Glomerular visceral epithelial cell (primary cell): Measurements from ENCODE around the gene NLRP1.

Experiments used
- DNase-seq: peaks from one replicate; pipeline ENCODE4 v3.0.0-alpha.2; 2016; ENCODE audit errors: extremely low spot score

The NLRP1 gene

DNA sequence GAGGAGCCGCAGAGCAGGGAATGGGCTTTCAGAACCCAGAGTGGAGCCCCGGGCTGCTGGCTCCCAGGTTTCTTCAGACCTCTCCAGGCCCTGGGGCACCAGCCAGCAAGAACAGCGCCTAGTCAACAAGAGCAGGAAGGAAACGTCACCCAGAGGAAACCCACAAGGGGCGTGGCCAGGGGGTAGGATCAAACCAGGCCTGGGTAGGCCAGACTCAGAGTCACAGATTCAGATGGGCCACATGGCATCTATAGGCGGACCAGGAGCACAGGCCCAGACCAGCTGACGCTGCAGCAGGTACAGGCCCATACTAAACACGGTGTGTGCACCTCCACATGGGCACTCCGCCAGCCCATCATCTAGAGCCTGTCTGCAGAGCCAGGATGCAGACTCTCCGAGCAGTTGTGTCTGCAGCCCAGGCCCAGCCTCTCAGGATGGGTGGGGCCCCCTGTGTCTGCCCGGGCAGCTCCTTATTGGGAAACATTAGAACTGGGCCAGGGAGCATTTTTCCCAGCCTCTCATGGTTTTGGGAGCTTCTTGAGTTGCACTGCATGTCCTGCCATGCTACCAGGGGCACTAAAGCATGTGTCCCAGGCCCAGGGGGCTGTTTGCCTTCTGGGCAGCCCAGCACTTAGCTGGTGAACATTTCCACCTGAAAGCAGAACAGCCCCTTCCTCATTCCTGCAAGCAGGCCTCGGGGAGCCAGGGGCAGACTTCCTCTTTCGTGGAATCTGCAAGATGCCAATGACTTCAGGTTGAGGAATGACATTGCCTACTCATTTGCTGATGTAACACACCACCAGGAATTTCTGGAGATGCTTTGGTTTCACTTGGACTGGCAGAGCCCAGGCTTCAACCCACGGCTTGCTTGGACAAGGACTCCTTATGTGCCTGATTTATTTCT, at the start of gene NLRP1:
NLRP1 (minus strand) TSS at position 127 of the 904 bp plus-strand sequence. CDS start 552 bp downstream, outside the sequence.
- DNase-seq: peak; percentile 90

DNA sequence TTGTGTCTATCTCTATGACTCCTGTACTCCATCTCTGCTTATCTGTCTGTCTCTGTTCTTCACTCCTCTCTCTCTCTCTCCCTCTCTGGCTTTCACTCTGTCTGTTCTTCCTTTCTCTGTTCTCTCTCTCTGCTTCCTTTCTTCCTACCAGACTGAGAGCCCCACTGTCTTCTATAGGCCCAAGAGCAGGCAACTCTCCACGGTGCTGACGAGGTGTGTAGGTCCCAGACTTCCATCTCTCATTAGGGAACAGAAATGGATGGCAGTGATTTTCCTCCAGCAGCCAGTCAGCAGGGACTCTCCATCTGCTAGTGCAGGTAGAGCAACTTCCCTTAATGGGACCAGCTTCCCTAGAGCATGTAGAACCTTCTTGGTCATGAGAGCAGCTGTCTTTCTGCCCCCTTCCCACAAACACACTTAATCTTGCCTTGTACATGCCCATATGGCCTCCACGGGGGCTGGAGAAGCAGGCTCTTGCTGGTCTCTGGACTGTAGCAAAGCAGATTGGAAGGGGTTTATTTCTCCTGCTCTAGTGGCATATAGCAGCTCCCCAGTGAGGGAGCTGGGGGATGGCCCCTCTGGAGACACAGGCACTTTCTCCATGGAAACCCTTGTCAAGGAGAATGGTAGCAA, 47.8 kb upstream of the NLRP1 start:
- no peak for DNase-seq

DNA sequence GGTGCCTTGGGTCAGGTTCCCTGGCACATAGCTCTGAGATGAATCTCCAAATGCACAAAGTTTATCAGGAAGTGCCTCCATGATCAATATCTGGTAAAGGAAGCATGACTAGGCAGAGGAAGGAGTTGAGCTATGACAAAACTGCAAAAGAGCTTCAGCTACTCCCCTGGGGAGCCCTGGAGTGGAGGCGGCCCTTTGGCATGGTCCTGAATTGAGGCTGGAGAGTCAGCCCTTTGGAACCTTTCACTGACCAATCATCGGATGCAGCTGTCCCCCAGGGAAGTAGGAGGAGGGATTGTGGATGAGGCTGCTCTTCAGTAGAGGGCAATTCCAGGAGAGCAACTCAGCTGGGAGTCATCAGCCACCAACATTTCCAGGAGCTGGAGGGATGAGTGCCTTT, 46.1 kb upstream of the NLRP1 start:
- no peak for DNase-seq

DNA sequence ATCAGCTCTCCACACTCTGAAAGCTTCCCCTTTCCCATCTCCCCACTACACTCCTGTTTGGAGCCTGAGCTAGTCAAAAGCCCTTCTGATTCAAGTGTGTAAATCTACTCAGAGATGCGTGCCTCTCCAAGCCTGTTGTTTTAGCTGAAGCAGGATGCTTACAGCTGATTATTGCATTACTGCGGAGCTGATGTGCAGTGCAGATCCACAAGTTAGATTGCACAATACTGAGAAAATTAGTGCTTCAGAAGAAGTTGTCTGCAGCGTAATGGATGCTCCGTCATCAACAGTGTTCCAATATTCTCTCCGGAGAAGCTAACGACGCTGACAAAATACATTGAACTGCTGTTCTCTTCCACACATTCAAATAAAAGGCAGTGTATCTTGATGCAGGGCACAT, 44.8 kb upstream of the NLRP1 start:
- no peak for DNase-seq

DNA sequence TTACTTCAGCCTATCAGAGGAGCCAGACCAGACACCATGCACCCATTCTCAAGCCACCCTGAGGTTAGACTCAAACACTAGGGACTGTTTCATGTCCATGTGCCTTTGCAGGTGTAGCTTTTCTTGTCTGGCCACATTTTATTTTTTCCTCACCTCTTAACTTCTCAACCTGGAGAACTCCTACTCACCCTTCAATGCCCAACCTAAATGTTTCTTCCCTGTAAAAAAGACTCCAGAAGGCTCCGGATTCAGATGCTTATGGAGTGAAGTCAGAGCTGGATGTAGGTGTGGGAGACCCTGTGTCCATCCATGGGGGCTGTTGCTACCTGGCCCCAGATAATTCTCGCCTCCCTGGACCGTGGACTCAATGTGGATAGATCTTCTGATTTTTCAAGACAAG, 44.0 kb upstream of the NLRP1 start:
- DNase-seq: no peak

DNA sequence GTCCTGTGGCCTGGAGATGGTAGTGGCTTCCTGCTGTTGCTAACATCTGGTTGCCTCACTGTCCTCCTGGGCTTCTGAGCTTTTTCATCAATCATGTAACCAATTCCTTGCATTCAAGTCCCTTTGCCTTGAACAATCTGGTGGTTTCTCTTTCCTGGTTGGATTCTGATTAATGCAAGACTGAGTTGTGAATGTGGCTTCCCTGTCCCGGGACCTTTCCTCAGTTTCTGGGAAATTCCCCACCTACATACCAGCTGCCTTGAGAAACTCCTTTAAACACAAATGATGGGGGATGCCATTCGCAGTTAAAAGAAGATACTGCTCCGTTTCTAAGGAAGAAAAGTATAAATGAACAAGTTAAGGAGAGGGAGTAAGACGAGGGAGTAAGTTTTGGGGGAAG, 39.9 kb upstream of the NLRP1 start:
- no peak for DNase-seq

DNA sequence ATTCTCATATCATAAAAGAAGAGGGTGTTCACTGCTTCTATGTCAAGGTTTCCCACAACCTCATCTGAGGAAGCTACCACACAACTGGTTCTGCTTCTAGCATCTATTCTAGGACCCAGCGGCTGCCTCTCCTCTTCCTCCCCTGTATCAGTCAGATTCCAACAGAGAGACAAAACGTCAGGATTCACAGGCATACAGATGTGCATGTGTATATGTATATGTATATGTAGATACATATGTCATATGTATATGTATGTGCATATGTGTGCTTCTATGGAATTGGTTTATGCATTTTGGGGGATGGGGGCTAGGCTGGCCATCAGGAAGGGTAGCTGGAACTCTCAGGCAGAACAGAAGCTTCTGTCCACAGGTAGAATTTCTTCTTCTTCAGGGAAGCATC, 37.4 kb upstream of the NLRP1 start:
- DNase-seq: no peak

DNA sequence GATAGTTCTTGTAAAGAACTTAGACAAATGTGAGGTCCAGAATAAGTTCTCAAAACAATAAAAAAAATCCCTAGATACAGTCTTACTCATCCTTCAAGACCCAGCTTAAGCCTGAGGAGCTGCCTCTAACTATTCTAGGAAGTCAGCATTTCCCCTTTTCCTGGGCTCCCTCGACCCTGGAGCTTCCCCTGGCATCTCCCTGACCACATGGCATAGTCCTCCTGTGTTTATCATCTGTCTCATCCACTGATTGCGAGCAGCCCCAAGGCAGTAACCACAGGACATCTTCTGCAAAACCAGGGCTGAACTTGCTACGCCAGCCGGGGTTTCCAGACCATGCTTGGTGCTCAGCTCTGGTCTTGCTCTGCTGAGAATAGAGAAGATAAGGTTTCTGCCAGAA, 36.7 kb upstream of the NLRP1 start:
- no peak for DNase-seq

DNA sequence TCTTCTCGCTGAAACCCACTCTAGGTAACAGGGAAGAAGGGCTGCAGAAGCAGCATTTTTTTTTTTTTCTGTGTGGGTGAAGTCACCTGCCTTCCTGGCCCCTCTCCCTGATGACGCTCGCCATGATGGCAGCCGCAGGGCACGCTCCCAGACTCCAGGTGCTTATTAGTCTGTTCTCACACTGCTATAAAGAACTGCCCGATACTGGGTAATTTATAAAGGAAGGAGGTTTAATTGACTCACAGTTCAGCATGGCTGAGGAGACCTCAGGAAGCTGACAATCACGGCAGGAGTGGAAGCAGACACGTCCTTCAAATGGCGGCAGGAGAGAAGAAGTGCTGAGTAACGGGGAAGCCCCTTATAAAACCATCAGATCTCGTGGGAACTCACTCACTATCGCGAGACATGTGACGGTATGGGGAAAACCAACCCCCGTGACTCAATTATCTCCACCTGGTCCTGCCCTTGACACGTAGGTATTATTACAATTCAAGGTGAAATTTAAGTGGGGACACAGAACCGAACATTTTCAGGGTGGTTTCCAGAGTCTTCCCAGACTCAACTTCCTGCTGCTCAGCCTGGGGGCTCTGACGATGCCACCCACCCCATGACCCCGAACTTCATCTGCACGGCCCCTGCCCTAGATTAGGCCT, 34.9 kb upstream of the NLRP1 start:
- DNase-seq: no peak

DNA sequence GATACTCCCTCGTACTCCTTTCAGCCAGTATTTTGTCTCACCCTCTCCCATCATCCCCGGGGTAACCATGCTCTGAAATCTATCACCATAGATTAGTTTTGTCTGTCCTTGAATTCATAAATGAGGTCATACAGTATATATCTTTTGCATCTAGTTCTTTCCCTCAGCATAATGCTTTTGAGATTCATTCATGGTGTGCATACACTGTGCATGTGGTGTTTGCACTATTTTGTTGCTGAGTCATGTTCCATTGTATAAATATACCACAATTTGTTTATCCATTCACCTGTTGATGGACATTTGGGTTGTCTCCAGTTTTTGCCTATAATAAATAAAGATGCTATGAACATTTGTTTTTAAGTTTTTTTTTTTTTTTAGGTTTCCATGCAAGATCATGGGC, 34.2 kb upstream of the NLRP1 start:
- DNase-seq: no peak

DNA sequence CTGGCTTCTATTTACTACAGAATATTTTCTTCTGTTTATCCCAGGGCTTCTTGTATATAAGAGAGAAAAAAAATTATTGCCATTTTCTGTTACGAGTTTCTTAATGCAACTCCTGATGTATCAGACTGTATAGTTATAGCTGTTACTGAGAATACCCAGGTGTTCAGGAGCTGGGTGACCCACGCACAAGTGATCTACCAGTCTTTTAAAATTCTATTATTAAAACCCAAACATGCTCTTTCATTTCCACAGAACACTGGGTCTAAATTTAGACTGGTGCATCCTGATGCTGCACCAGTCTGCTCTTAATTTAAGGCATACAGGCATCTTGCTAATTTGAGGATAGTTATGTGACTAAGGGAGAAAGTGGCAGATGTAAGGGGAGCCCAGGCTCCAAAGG, 31.2 kb upstream of the NLRP1 start:
- no peak for DNase-seq

DNA sequence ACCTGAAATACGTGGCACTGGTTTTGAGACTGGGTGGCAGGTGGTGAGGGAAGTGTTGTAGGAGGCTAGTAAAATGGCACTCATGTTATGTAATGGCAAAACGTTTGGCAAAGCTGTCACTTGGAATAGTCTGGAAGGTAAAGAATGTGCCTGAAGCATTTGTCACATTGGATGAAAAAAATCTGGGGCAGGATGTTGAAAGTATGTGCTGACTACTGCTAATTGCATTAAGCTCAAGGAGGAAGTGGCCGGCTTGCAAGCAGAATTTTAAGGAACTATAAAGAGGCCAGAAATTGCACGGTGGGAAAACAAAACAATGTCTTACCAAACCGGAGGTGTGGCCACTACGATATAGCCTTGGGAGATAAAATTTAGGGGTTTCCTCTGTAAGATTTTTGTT, 26.6 kb upstream of the NLRP1 start:
- DNase-seq: no peak

DNA sequence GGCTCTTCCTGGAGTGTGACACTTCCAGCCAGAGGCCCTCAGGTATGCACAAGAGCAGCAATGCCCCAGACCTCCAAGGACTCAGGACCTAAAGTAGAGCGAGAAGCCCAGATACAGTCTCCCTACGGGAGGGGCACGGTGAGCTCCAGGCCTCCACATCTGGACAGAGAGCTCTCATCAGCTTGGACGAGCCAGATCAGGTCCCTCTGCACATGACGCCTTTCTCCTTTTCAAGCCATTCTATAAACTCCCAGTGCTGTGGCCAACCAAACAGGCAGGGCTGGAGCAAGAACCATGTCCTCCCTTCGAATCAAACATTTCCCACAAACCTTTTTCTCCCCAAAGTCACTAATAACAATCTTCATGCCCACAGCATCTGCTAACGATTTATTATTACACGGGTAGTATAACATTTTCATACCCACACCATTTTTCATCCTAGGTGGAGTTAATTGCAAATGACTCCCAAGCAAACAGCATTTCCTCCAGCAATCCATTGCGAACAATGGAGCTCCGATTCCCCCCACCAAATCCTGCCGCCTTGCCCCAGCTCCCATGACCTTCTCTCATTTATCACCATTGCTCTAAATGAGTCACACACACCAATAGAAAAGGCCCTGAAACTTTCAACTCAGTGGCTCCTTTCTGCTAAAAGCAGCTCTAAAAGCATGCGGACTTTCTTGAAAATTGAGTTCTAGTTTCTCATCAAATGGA, 24.2 kb upstream of the NLRP1 start:
- DNase-seq: no peak

DNA sequence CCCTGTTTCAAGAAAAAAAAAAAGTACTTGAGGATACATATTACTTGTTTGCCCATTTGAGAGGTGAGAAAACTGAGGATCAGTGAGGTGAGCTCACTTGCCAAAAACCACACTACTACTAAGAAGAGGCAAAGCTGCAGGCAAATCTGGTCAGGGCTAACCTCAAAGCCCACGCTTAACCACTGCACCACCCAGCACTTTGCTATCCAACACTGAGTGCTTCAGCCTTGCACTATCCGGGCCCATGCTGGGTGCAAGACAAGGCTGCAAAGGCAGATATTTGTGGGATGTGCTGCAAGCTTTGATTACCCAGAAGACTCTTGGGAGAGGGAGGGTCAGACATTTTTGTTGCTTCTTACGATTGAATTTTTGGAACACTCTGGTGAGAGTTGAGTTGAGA, 23.6 kb upstream of the NLRP1 start:
- DNase-seq: no peak

DNA sequence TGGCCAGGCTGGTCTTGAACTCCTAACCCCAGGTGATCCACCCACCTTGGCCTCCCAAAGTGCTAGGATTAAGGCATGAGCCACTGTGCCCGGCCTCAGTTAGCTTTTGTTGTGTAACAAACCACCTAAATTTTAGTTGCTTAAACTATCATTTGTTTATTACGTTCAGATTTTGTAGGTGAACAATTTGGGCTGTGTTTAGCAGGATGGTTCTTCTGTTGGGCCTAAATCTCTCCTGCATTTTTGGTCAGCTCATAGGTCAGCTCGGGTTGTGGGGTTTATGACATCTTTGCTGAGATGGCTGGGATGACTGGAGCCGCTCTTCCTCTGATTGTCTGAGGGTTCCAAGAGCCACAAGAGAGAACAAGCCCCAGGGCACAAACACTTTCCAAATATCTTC, 21.1 kb upstream of the NLRP1 start:
- no peak for DNase-seq

DNA sequence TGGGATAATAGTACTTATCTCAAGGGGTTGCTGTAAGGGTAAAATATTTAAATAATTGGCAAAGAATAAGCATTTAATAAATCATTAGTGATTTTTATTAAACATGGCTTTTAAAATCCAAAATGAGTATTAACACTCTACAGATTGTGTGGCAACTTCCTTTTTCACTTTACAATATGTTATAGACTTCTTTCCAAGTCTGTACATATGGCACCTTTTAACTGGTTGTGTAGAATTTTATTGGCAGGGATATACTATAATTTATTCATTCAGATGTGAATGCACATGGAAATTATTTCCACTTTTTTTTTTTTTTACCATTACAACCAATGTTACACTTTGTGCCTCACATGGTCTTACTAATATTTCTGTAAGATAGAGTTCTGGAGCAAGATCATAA, 15.7 kb upstream of the NLRP1 start:
- DNase-seq: no peak

DNA sequence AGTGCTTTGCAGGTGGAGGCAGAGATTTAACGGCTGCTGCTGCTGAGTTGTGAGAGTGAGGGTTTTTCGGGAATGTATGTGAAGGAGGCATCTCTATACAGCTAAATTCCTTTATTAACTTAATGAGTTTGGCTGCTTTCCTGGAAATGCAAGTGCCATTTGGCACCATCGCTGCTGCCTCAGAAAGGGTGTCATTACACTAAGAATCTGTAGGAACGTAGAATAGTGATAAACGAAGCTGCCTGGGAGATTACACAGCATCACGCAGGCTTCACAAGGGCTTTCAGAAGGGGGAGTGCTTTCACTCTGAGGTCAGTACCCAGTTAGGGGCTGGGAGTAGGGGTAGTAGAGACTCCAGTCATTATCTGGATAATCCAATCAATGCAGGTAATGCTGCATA, 14.1 kb upstream of the NLRP1 start:
- DNase-seq: no peak

DNA sequence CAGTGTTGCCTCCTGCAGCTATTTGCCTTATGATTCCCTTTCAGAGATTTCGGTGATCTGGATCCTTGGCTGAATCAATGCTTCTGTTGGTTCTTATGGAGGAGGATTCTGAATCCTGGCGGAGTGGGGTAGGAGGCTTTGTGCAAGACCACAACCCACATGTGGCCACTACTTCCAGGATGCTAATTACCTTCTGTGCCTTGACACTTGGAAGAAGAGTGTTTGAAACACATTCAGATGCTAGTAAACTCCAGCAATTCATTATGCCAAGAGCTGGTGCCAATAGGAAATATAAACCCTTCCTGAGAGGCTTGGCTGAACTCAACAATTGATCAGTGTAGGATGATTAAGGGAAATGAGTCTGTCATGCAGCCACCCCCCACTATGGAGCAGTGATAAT, 12.1 kb upstream of the NLRP1 start:
- no peak for DNase-seq

DNA sequence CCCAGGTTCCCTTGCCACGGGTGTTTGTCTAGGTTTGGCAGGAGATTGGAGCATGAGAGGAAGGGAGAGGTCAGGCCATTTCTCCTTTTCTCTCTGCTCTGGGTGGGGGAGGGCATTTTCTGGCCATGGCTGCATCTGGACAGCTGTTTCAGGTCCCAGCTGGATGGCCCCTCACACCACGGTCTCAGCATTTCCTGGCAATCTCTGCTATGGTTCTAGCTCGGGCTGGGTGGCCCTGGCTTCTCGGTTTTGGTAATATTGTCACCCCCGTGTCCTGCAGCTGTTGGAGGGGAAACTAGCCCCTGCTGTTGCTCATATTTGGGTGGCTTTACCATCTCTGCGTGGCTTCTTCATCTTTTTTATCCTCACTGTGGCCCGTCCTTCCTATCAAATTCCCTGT, 11.5 kb upstream of the NLRP1 start:
- DNase-seq: no peak

DNA sequence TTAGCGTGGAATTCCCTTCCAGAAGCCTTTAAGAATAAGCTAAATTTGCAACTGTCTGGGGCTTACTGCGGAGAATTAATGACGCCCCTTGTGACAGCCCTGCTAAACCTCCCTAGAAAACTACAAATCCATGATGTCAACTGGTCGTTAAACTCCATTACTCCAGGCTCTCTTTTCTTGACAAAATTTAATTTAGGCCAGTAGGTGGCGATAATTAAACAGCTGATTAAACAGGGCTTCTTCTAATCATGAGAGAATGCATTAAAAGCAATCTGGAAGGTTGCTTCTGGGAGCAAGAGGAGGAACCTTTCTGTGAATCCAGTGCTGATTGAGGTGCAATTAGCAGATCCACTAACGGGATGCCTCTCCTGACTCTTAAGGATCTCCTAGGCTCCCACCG, 8.1 kb upstream of the NLRP1 start:
- DNase-seq: peak; percentile 40

DNA sequence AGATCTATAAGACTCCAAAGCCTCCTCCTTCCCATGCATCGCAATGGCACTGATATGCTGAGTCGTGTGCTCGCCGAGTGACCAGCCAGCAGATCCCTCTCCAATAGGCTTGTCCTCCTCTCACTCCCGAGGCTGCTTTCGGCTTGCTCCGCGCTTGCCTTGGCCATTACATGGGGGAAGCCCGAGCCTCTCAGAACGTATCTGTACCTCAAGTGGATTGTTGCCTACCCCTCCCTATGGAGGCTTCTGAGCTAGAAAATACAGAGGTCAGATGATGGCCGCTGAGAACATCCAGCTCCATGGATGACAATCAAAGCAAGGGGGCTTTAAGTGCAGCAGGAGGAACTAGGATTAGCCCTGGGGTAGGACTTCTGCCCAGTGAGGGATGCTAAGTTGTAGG, 7.7 kb upstream of the NLRP1 start:
- no peak for DNase-seq

DNA sequence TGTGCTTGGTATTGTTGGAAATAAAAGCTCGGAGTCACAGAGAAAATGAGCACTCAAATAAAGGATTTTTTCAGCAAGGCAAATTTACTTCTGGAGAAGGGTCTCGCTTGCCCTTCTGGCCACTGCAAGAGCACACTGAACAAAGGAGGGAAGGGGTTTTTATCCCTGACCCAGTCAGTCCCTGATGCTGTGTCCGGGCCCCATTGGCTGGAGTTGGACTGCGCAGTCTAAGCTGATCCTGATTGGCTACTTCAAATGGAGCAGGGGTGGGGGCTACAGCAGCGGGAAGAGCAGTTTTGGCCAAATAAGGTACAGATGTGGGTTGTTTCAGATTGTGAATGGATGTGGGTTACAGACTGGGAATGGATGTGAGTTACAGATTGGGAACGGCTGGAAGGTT, 4.3 kb upstream of the NLRP1 start:
- DNase-seq: no peak
